Fibroblast of skin of left biceps (primary cell): ENCODE data around the gene TRAPPC12.
"Not testable (repeated sequence)": the region's sequence is repeated elsewhere in the genome, so short reads cannot be mapped to it uniquely, and the experiment has no call there.

ENCODE experiments used
- DNase-seq, 2 experiments: peaks; one replicate each; pipeline ENCODE4 v3.0.0-alpha.2; 2013; ENCODE audit warnings: low read depth in 2 of 2

Gene TRAPPC12

GRCh38 chr2:3505771-3506170 is 126.3 kb downstream of the TRAPPC12 start:
- no peak for DNase-seq

- no peak for DNase-seq
These were observed 132.6 kb downstream of the TRAPPC12 start for GRCh38 chr2:3512086-3512485.

GRCh38 chr2:3513026-3513810 is 133.7 kb downstream of the TRAPPC12 start:
- no peak for DNase-seq

GRCh38 chr2:3515438-3515837 is 135.9 kb downstream of the TRAPPC12 start:
- DNase-seq = not testable (repeated sequence)

GRCh38 chr2:3516831-3517230 is 137.3 kb downstream of the TRAPPC12 start:
- DNase-seq = no peak

- DNase-seq = no peak
These were observed 138.5 kb downstream of the TRAPPC12 start for GRCh38 chr2:3517948-3518495.

- peak; percentile 91 to 93 for DNase-seq
These were observed 139.2 kb downstream of the TRAPPC12 start for GRCh38 chr2:3518496-3519254.

- DNase-seq = peak; percentile 41 to 52
These were observed 140.0 kb downstream of the TRAPPC12 start, which contains the start of gene ADI1 for GRCh38 chr2:3519255-3520205. TSS of gene ADI1 (minus strand) at chr2:3519531. CDS start at chr2:3519487, 44 bp downstream.

GRCh38 chr2:3520591-3520990 is 141.1 kb downstream of the TRAPPC12 start:
- no peak for DNase-seq

GRCh38 chr2:3522961-3523421 is 143.5 kb downstream of the TRAPPC12 start:
- no peak for DNase-seq

GRCh38 chr2:3523551-3524041 is 144.1 kb downstream of the TRAPPC12 start:
- no peak for DNase-seq

GRCh38 chr2:3526871-3527270 is 147.4 kb downstream of the TRAPPC12 start:
- DNase-seq = no peak

- no peak for DNase-seq
These were observed 148.6 kb downstream of the TRAPPC12 start for GRCh38 chr2:3527886-3528785.
